ENCODE results near the gene PCBP3. TPM values are rescaled to one million over a fixed set of nuclear protein-coding genes. Genes with fewer than 3 reads are reported as not detected.

PCBP3 gene
- total RNA-seq, 1 experiment from 2014 or later = not detected

GRCh38 chr21:45931397-45931969, 288.0 kb downstream of the PCBP3 start:
- Histone ChIP-seq H3K27ac (ENCODE audit: low read length) (no peak overlapping the region), H3K4me1 (ENCODE audit: control insufficient read depth, insufficient read depth, low read length) (no peaks in the 10 kb centered on the region), H3K27me3 (ENCODE audit: control insufficient read depth, insufficient read depth, low read length) (no peaks in the 10 kb centered on the region), H3K36me3 (ENCODE audit: control insufficient read depth, insufficient read depth, low read length) (no peaks in the 10 kb centered on the region), H3K9me3 (ENCODE audit: control insufficient read depth, insufficient read depth, low read depth, low read length) (no peaks in the 10 kb centered on the region), H3K4me3 (ENCODE audit: low read depth in 2 of 2, low read length in 2 of 2) (no peak overlapping the region)
- DNase-seq (ENCODE audit: low read depth, low spot score) = no peak
- POLR2A ChIA-PET = no interaction called here
- intact Hi-C loops (cut with micrococcal nuclease; ENCODE audit: unreplicated experiment) = no loop called here
- CTCF ChIA-PET = no interaction called here
- in situ Hi-C loops (cut with HindIII; ENCODE audit: low pct_unique_long_range_greater_than_20kb, low sequenced_read_pairs) = no loop called here
- no TSS peak for BruUV-seq (replicated peaks)
- ATAC-seq = no peak
- TF ChIP-seq, protein P1, sequence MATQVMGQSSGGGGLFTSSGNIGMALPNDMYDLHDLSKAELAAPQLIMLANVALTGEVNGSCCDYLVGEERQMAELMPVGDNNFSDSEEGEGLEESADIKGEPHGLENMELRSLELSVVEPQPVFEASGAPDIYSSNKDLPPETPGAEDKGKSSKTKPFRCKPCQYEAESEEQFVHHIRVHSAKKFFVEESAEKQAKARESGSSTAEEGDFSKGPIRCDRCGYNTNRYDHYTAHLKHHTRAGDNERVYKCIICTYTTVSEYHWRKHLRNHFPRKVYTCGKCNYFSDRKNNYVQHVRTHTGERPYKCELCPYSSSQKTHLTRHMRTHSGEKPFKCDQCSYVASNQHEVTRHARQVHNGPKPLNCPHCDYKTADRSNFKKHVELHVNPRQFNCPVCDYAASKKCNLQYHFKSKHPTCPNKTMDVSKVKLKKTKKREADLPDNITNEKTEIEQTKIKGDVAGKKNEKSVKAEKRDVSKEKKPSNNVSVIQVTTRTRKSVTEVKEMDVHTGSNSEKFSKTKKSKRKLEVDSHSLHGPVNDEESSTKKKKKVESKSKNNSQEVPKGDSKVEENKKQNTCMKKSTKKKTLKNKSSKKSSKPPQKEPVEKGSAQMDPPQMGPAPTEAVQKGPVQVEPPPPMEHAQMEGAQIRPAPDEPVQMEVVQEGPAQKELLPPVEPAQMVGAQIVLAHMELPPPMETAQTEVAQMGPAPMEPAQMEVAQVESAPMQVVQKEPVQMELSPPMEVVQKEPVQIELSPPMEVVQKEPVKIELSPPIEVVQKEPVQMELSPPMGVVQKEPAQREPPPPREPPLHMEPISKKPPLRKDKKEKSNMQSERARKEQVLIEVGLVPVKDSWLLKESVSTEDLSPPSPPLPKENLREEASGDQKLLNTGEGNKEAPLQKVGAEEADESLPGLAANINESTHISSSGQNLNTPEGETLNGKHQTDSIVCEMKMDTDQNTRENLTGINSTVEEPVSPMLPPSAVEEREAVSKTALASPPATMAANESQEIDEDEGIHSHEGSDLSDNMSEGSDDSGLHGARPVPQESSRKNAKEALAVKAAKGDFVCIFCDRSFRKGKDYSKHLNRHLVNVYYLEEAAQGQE (IDR thresholded peaks at IDR 0.05; ENCODE audit: insufficient read depth in 1 of 2, low read depth in 2 of 2, low read length in 1 of 2) = no peak
- no peak for TF ChIP-seq POLR2AphosphoS5 (IDR thresholded peaks at IDR 0.05; ENCODE audit: low read depth, low read length)
- TF ChIP-seq TCF7L2 (IDR thresholded peaks at IDR 0.05; ENCODE audit: low read depth, low read length) = no peak
- TF ChIP-seq SIN3A (IDR thresholded peaks at IDR 0.05; ENCODE audit: borderline replicate concordance, insufficient read depth, low read depth, low read length) = no peak
- TF ChIP-seq, protein P2, sequence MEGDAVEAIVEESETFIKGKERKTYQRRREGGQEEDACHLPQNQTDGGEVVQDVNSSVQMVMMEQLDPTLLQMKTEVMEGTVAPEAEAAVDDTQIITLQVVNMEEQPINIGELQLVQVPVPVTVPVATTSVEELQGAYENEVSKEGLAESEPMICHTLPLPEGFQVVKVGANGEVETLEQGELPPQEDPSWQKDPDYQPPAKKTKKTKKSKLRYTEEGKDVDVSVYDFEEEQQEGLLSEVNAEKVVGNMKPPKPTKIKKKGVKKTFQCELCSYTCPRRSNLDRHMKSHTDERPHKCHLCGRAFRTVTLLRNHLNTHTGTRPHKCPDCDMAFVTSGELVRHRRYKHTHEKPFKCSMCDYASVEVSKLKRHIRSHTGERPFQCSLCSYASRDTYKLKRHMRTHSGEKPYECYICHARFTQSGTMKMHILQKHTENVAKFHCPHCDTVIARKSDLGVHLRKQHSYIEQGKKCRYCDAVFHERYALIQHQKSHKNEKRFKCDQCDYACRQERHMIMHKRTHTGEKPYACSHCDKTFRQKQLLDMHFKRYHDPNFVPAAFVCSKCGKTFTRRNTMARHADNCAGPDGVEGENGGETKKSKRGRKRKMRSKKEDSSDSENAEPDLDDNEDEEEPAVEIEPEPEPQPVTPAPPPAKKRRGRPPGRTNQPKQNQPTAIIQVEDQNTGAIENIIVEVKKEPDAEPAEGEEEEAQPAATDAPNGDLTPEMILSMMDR (IDR thresholded peaks at IDR 0.05) = no peak

DNA sequence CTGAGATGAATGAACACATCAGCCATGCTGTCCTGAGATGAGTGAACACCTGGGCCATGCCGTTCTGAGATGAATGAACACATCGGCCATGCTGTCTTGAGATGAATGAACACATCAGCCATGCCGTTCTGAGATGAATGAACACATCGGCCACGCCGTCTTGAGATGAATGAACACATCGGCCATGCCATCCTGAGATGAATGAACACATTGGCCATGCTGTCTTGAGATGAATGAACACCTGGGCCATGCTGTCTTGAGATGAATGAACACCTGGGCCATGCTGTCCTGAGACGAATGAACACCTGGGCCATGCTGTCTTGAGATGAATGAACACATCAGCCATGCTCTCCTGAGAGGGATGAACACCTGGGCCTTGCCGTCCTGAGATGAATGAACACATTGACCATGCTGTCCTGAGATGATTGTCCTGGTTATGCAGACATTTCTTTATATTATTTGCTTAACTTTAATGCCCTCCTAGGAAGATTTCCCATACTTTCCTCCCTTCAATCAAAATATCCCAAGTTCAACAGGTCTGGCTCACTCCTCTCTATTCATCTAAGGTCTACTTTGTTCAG, 289.5 kb downstream of the PCBP3 start:
- no peaks in the 10 kb centered on the region for H3K27me3 ChIP-seq (ENCODE audit: control insufficient read depth, insufficient read depth, low read length)
- intact Hi-C loops (cut with micrococcal nuclease; ENCODE audit: unreplicated experiment) (no loop called here), in situ Hi-C loops (cut with HindIII; ENCODE audit: low pct_unique_long_range_greater_than_20kb, low sequenced_read_pairs) (no loop called here)
- H3K36me3 ChIP-seq (ENCODE audit: control insufficient read depth, insufficient read depth, low read length) = no peaks in the 10 kb centered on the region
- BruUV-seq (replicated peaks) = no TSS peak
- ChIA-PET CTCF (no interaction called here), POLR2A (no interaction called here)
- H3K4me3 ChIP-seq (ENCODE audit: low read depth in 2 of 2, low read length in 2 of 2) = no peak overlapping the region
- TF ChIP-seq TCF7L2 (IDR thresholded peaks at IDR 0.05; ENCODE audit: low read depth, low read length) (no peak), POLR2AphosphoS5 (IDR thresholded peaks at IDR 0.05; ENCODE audit: low read depth, low read length) (no peak), SIN3A (IDR thresholded peaks at IDR 0.05; ENCODE audit: borderline replicate concordance, insufficient read depth, low read depth, low read length) (no peak)
- TF ChIP-seq, protein P2 (IDR thresholded peaks at IDR 0.05) = no peak
- TF ChIP-seq, protein P1 (IDR thresholded peaks at IDR 0.05; ENCODE audit: insufficient read depth in 1 of 2, low read depth in 2 of 2, low read length in 1 of 2) = no peak
- ATAC-seq (no peak), DNase-seq (ENCODE audit: low read depth, low spot score) (no peak)
- H3K27ac ChIP-seq (ENCODE audit: low read length) = no peak overlapping the region
- H3K4me1 ChIP-seq (ENCODE audit: control insufficient read depth, insufficient read depth, low read length) = no peaks in the 10 kb centered on the region
- H3K9me3 ChIP-seq (ENCODE audit: control insufficient read depth, insufficient read depth, low read depth, low read length) = no peaks in the 10 kb centered on the region

Measured in Panc1 (cell line).